GM10266 (cell line): ENCODE measurements around the gene PLS3.

ENCODE experiments used
- DNase-seq: peaks from one replicate; pipeline ENCODE4 v3.0.0; 2012; ENCODE audit errors: extremely low spot score
- CTCF ChIP-seq: IDR thresholded peaks from 2 replicates; pipeline ENCODE4 v1.5.1; 2012; ENCODE audit warnings: mild to moderate bottlenecking, low read depth; ENCODE audit not compliant: control insufficient read depth, insufficient read depth; ENCODE audit errors: missing control alignments

PLS3 gene

GRCh38 chrX:115591420-115591819 lies 30.4 kb downstream of the PLS3 start:
- no peak for TF ChIP-seq CTCF
- DNase-seq, result no peak

GRCh38 chrX:115591856-115592842 lies 31.2 kb downstream of the PLS3 start:
- no peak for TF ChIP-seq CTCF
- no peak for DNase-seq

- DNase-seq, result no peak
- TF ChIP-seq CTCF, result no peak
Observed at GRCh38 chrX:115592997-115593734, 32.2 kb downstream of the PLS3 start.

- no peak for DNase-seq
- no peak for TF ChIP-seq CTCF
Observed at GRCh38 chrX:115595049-115595448, 34.1 kb downstream of the PLS3 start.

- no peak for DNase-seq
- no peak for TF ChIP-seq CTCF
Observed at GRCh38 chrX:115598556-115598955, 37.6 kb downstream of the PLS3 start.

GRCh38 chrX:115602308-115602707 lies 41.3 kb downstream of the PLS3 start:
- TF ChIP-seq CTCF, result no peak
- DNase-seq, result no peak
